ENCODE measurements around the gene PIP4K2C.

Gene PIP4K2C

GRCh38 chr12:57551637-57552305, 39.2 kb upstream of the PIP4K2C start:
- in situ Hi-C loops (cut with MboI; ENCODE audit: low sequenced_read_pairs, unreplicated experiment), result no loop called here
- no peak for DNase-seq (ENCODE audit: low spot score)
- TF ChIP-seq, protein P1, sequence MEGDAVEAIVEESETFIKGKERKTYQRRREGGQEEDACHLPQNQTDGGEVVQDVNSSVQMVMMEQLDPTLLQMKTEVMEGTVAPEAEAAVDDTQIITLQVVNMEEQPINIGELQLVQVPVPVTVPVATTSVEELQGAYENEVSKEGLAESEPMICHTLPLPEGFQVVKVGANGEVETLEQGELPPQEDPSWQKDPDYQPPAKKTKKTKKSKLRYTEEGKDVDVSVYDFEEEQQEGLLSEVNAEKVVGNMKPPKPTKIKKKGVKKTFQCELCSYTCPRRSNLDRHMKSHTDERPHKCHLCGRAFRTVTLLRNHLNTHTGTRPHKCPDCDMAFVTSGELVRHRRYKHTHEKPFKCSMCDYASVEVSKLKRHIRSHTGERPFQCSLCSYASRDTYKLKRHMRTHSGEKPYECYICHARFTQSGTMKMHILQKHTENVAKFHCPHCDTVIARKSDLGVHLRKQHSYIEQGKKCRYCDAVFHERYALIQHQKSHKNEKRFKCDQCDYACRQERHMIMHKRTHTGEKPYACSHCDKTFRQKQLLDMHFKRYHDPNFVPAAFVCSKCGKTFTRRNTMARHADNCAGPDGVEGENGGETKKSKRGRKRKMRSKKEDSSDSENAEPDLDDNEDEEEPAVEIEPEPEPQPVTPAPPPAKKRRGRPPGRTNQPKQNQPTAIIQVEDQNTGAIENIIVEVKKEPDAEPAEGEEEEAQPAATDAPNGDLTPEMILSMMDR (IDR thresholded peaks at IDR 0.05; ENCODE audit: borderline replicate concordance, control extremely low read depth, extremely low read depth, insufficient read depth, missing control alignments), result no peak

DNA sequence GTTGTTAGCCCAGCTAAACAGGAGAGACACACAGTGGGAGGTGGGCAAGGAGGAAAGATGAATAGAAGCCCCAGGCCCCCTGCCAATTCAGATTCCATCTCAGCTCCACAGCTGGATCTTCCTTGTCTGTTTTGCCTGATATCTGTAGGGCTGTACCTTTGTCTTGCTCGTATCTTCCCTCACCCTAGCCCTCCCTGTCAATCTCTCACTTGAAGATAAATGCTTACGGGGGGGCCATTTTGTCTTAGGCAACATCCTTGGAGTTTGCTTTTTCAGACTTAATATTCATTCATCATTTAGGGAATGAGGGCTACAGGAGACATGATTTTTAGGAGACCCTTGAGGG, 38.7 kb upstream of the PIP4K2C start:
- TF ChIP-seq, protein P1 (IDR thresholded peaks at IDR 0.05; ENCODE audit: borderline replicate concordance, control extremely low read depth, extremely low read depth, insufficient read depth, missing control alignments), result no peak
- DNase-seq (ENCODE audit: low spot score), result no peak
- in situ Hi-C loops (cut with MboI; ENCODE audit: low sequenced_read_pairs, unreplicated experiment), result no loop called here

- DNase-seq (ENCODE audit: low spot score), result no peak
- in situ Hi-C loops (cut with MboI; ENCODE audit: low sequenced_read_pairs, unreplicated experiment), result no loop called here
- TF ChIP-seq, protein P1 (IDR thresholded peaks at IDR 0.05; ENCODE audit: borderline replicate concordance, control extremely low read depth, extremely low read depth, insufficient read depth, missing control alignments), result no peak
Measured at GRCh38 chr12:57552835-57553313, 38.1 kb upstream of the PIP4K2C start.

DNA sequence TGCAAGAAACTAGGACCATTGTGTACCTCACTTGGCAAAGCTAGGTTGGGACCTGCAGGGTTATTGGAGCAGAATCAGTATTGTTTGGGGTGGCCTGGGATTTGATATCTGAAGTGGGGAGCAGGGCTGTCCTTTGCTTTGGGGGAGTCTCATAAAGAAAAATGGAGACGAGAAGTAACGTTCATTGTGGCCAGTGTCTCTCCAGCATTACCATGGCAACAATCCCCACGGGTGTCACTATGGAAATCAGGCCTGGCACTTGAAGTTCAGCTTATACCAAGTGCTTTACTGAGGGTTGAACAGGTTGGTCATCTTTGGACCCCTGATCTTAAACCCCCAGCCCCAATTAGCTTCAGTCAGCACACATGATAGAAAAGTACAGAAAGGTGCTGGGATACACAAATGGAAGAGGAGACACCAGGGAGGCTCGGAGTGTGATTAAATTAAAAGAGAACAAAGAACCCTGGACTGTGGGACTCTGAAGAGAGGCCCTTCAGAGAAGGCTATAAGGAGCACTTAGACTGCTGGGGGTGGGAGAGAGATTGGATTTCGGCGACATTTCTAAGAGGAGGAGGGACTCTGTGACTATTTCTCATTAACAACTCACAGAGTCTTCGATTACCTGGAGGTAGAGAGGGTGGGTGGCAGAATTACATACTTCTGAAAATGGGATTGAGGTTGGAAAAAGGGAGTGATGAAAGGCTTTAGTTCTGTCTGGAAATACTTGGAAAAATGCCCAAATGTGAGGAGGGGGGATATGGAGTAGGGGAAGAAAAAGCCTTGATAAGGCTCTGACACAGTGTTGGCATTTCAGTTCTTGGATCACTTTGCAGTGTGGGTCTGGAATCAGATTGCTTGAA, 37.4 kb upstream of the PIP4K2C start:
- no peak for DNase-seq (ENCODE audit: low spot score)
- TF ChIP-seq, protein P1 (IDR thresholded peaks at IDR 0.05; ENCODE audit: borderline replicate concordance, control extremely low read depth, extremely low read depth, insufficient read depth, missing control alignments), result no peak
- in situ Hi-C loops (cut with MboI; ENCODE audit: low sequenced_read_pairs, unreplicated experiment), result no loop called here

GRCh38 chr12:57554453-57554852, 36.5 kb upstream of the PIP4K2C start:
- in situ Hi-C loops (cut with MboI; ENCODE audit: low sequenced_read_pairs, unreplicated experiment), result no loop called here
- TF ChIP-seq, protein P1 (IDR thresholded peaks at IDR 0.05; ENCODE audit: borderline replicate concordance, control extremely low read depth, extremely low read depth, insufficient read depth, missing control alignments), result no peak
- DNase-seq (ENCODE audit: low spot score), result no peak

GRCh38 chr12:57554897-57555296, 36.1 kb upstream of the PIP4K2C start:
- DNase-seq (ENCODE audit: low spot score), result no peak
- TF ChIP-seq, protein P1 (IDR thresholded peaks at IDR 0.05; ENCODE audit: borderline replicate concordance, control extremely low read depth, extremely low read depth, insufficient read depth, missing control alignments), result no peak
- in situ Hi-C loops (cut with MboI; ENCODE audit: low sequenced_read_pairs, unreplicated experiment), result no loop called here

Measured in GM13976 (cell line).